Esophagus squamous epithelium (tissue), 5 donors: ENCODE data around the gene TNNC1. TPM values are rescaled to one million over a fixed set of nuclear protein-coding genes. Genes with fewer than 3 reads are reported as not detected.
A peak's percentile ranks its signal among the peaks of the same experiment; 100 is the strongest.

Experiments
- DNase-seq: peaks from one replicate; lab custom pipeline; 2025; lab: John Stamatoyannopoulos, UW
- H3K27ac ChIP-seq, 4 donors: fragments of 200-600 bp; sonication (generic); one replicate each; pipeline ENCODE4 v1.5.1; 2016 to 2019; ENCODE audit warnings: mild to moderate bottlenecking in 1 of 4
- H3K27me3 ChIP-seq, 4 donors: fragments of 200-600 bp; sonication (generic); 1 replicate in 3 of 4; 2 replicates in 1 of 4; pipeline versions ENCODE4 v1.5.1 to v1.6.0; 2017 to 2021; ENCODE audit warnings: antibody characterized with exemption in 1 of 4
- H3K36me3 ChIP-seq, 3 donors: fragments of 200-600 bp; sonication (generic); one replicate each; pipeline ENCODE4 v1.5.1; 2016 to 2019
- H3K4me1 ChIP-seq, 3 donors: fragments of 200-600 bp; sonication (generic); one replicate each; pipeline ENCODE4 v1.5.1; 2017 to 2019
- H3K4me3 ChIP-seq, 4 donors: fragments of 200-600 bp; sonication (generic); 1 replicate in 3 of 4; 2 replicates in 1 of 4; pipeline ENCODE4 v1.5.1; 2016 to 2019; ENCODE audit warnings: mild to moderate bottlenecking in 2 of 4, moderate library complexity in 1 of 4
- H3K9me3 ChIP-seq, 3 donors: fragments of 200-600 bp; sonication (generic); one replicate each; pipeline ENCODE4 v1.5.1; 2016 to 2019
- POLR2A ChIP-seq, 4 donors: fragments of 450-650 bp; IDR thresholded peaks; one replicate each; pipeline ENCODE4 v1.6.1; 2017; ENCODE audit warnings: antibody characterized with exemption in 4 of 4, mild to moderate bottlenecking in 4 of 4, moderate library complexity in 3 of 4
- WGBS, 2 donors: methylation state at CpG; one replicate each; pipeline ENCODE4 v1.1.5; 2018; 5-methylcytosine and 5-hydroxymethylcytosine counted together
- intact Hi-C: fragments of 100-400 bp; cut with DNase I; formaldehyde crosslinking; loops from one replicate; pipeline ENCODE4 v1.15.0; 2022
- total RNA-seq, 4 donors: library from RNA; depleted of rRNA; stranded (reverse); fragments of >200 nt; gene quantifications; one replicate each; pipeline ENCODE4 v1.1.0, GENCODE V29; 2016
- TF ChIP-seq, protein P1 (sequence below), 6 experiments: fragments of 450-650 bp in 4 of 6; fragments of 200-600 bp in 2 of 6; sonication (generic) in 2 of 6; IDR thresholded peaks; one replicate each; pipeline ENCODE4 v1.5.1; 2016 to 2019; ENCODE audit warnings: antibody characterized with exemption in 6 of 6, mild to moderate bottlenecking in 4 of 6, moderate library complexity in 4 of 6
- donor health status: DM: yes; HTN: yes; CAD: no.

TNNC1 gene
- total RNA-seq, 4 donors from 2014 or later, result 4.1 TPM; not detected in 3

DNA sequence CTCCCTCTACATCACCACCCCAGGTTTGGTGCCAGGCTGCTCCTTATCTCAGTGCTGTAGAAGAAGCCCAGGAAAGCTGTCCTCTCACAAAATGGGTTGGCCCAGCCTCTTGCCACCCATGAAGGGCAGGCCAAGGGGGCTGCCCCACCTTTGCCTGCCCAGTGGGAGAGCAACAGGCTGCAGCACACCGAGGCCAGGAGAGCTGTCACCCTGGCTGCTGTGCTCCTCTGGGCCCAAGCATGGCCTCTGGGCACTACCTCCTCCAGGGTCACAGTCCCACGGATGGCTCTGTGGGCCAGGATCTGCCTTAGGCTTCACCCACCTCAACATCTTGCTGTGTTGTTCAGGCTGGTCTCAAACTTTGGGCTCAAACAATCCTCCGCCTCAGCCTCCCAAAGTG, 34.9 kb upstream of the TNNC1 start:
- peaks cover 15 to 74% (median 39%) of the 10 kb centered on the region in 3 donors for H3K4me1 ChIP-seq
- H3K9me3 ChIP-seq, result no peaks in the 10 kb centered on the region
- 90 to 94% methylated on average over 2 to 3 of the region's 3 CpGs for WGBS, 2 donors
- intact Hi-C loops, result no loop called here
- H3K27me3 ChIP-seq, result no peaks in the 10 kb centered on the region
- H3K36me3 ChIP-seq, result peaks cover 51 to 90% (median 66%) of the 10 kb centered on the region in 3 donors
- no peak overlapping the region for H3K27ac ChIP-seq
- no peak for DNase-seq
- TF ChIP-seq, protein P1, sequence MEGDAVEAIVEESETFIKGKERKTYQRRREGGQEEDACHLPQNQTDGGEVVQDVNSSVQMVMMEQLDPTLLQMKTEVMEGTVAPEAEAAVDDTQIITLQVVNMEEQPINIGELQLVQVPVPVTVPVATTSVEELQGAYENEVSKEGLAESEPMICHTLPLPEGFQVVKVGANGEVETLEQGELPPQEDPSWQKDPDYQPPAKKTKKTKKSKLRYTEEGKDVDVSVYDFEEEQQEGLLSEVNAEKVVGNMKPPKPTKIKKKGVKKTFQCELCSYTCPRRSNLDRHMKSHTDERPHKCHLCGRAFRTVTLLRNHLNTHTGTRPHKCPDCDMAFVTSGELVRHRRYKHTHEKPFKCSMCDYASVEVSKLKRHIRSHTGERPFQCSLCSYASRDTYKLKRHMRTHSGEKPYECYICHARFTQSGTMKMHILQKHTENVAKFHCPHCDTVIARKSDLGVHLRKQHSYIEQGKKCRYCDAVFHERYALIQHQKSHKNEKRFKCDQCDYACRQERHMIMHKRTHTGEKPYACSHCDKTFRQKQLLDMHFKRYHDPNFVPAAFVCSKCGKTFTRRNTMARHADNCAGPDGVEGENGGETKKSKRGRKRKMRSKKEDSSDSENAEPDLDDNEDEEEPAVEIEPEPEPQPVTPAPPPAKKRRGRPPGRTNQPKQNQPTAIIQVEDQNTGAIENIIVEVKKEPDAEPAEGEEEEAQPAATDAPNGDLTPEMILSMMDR (IDR thresholded peaks at IDR 0.05), result no peak
- TF ChIP-seq POLR2A (IDR thresholded peaks at IDR 0.05), result no peak
- H3K4me3 ChIP-seq, result no peak overlapping the region

DNA sequence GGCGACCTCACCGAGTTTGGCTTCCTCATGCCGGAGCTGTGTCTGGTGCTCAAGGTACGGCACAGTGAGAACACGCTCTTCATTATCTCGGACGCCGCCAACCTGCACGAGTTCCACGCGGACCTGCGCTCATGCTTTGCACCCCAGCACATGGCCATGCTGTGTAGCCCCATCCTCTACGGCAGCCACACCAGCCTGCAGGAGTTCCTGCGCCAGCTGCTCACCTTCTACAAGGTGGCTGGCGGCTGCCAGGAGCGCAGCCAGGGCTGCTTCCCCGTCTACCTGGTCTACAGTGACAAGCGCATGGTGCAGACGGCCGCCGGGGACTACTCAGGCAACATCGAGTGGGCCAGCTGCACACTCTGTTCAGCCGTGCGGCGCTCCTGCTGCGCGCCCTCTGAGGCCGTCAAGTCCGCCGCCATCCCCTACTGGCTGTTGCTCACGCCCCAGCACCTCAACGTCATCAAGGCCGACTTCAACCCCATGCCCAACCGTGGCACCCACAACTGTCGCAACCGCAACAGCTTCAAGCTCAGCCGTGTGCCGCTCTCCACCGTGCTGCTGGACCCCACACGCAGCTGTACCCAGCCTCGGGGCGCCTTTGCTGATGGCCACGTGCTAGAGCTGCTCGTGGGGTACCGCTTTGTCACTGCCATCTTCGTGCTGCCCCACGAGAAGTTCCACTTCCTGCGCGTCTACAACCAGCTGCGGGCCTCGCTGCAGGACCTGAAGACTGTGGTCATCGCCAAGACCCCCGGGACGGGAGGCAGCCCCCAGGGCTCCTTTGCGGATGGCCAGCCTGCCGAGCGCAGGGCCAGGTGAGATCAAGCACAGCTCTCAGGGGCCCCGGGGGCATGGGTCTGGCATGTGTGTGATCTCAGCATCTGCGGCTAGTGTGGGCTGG, 34.2 kb upstream of the TNNC1 start:
- Histone ChIP-seq H3K36me3 (peaks cover 52 to 84% (median 64%) of the 10 kb centered on the region in 3 donors), H3K27me3 (no peaks in the 10 kb centered on the region), H3K27ac (no peak overlapping the region), H3K4me1 (peaks cover 22 to 74% (median 44%) of the 10 kb centered on the region in 3 donors), H3K4me3 (no peak overlapping the region), H3K9me3 (no peaks in the 10 kb centered on the region)
- no peak for DNase-seq
- 95 to 98% methylated on average over 36 to 39 of the region's 59 CpGs for WGBS, 2 donors
- TF ChIP-seq, protein P1 (IDR thresholded peaks at IDR 0.05), result no peak
- TF ChIP-seq POLR2A (IDR thresholded peaks at IDR 0.05), result no peak
- intact Hi-C loops, result no loop called here

DNA sequence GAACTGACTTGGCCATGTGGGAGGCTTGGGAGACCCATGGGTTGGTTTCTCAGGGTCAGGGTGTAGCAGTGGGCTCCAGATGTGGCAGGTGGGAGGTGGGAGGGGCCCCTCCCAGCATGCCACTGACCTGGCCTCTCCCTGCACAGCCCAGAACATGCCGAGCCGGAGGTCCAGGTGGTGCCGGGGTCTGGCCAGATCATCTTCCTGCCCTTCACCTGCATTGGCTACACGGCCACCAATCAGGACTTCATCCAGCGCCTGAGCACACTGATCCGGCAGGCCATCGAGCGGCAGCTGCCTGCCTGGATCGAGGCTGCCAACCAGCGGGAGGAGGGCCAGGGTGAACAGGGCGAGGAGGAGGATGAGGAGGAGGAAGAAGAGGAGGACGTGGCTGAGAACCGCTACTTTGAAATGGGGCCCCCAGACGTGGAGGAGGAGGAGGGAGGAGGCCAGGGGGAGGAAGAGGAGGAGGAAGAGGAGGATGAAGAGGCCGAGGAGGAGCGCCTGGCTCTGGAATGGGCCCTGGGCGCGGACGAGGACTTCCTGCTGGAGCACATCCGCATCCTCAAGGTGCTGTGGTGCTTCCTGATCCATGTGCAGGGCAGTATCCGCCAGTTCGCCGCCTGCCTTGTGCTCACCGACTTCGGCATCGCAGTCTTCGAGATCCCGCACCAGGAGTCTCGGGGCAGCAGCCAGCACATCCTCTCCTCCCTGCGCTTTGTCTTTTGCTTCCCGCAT, 33.4 kb upstream of the TNNC1 start:
- intact Hi-C loops, result no loop called here
- Histone ChIP-seq H3K4me1 (peaks cover 23 to 74% (median 50%) of the 10 kb centered on the region in 3 donors), H3K27me3 (no peaks in the 10 kb centered on the region), H3K27ac (no peak overlapping the region), H3K4me3 (no peak overlapping the region), H3K9me3 (no peaks in the 10 kb centered on the region), H3K36me3 (peaks cover 48 to 84% (median 62%) of the 10 kb centered on the region in 3 donors)
- no peak for TF ChIP-seq POLR2A (IDR thresholded peaks at IDR 0.05)
- TF ChIP-seq, protein P1 (IDR thresholded peaks at IDR 0.05), result no peak
- no peak for DNase-seq
- WGBS, 2 donors, result 91 to 92% methylated on average over 23 to 30 of the region's 31 CpGs

DNA sequence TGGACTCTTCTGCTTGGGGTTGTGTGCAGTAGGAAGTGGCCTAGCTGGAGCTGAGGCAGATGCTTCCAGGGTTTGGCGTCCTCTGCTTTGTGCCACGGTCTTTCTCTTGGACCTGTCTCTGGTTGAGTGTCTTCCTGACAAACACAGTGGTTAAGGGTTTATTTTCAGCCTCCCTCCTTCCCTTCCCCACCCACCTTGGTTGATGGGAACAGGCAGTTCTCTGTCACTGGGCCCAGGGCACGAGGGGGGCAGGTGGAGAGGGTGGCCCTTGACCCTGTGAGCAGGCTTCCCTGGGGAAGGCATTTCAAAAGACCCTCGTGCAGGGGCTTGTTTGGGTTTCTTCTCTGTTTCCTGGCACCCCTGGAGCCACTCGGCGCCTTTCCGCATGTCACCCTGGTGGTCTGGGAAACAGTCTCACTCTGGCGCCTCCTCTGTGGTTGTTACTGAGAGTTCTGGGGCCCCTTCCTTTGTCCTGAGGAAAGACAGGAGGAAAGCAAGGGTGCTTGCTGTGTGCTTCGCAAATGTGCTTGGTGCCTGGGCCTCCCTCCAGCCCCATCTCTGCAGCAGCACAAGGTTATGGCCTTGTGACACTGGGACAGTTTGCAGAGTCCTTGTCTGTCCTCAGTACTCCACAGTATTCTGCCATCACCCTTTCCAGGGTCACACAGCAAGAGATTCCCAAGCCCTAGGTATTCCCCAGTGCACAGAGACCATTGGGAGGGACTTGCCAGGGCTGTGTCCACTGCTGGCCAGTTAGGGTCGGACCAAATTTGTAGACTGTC, 31.0 kb upstream of the TNNC1 start:
- intact Hi-C loops, result loop anchor here (5.0 kb wide), 1 partner anchor 47 kb away; the partner anchor contains the start of gene NT5DC2
- DNase-seq, result no peak
- Histone ChIP-seq H3K4me1 (peaks cover 23 to 60% (median 35%) of the 10 kb centered on the region in 3 donors), H3K4me3 (no peak overlapping the region), H3K36me3 (peaks cover 49 to 84% (median 59%) of the 10 kb centered on the region in 3 donors), H3K27me3 (no peaks in the 10 kb centered on the region), H3K9me3 (no peaks in the 10 kb centered on the region), H3K27ac (peak overlapping the region; percentile 58 to 86 (median 79))
- TF ChIP-seq, protein P1 (IDR thresholded peaks at IDR 0.05), result no peak
- no peak for TF ChIP-seq POLR2A (IDR thresholded peaks at IDR 0.05)
- 47 to 57% methylated on average over 5 to 6 of the region's 10 CpGs for WGBS, 2 donors
